ENCODE data around the gene CREM. TPM values are rescaled to one million over a fixed set of nuclear protein-coding genes. Genes with fewer than 3 reads are reported as not detected.
A peak's percentile ranks its signal among the peaks of the same experiment; 100 is the strongest.
"Not testable (repeated sequence)": the region's sequence is repeated elsewhere in the genome, so short reads cannot be mapped to it uniquely, and the experiment has no call there.

CREM gene
- total RNA-seq = 10 to 100 TPM; 41.0 to 41.4 TPM
- long read RNA-seq, partial matches to known transcripts = 1 of 32 reads
- long read RNA-seq, other reads (novel, unspliced or antisense) = 16 of 32 reads

DNA sequence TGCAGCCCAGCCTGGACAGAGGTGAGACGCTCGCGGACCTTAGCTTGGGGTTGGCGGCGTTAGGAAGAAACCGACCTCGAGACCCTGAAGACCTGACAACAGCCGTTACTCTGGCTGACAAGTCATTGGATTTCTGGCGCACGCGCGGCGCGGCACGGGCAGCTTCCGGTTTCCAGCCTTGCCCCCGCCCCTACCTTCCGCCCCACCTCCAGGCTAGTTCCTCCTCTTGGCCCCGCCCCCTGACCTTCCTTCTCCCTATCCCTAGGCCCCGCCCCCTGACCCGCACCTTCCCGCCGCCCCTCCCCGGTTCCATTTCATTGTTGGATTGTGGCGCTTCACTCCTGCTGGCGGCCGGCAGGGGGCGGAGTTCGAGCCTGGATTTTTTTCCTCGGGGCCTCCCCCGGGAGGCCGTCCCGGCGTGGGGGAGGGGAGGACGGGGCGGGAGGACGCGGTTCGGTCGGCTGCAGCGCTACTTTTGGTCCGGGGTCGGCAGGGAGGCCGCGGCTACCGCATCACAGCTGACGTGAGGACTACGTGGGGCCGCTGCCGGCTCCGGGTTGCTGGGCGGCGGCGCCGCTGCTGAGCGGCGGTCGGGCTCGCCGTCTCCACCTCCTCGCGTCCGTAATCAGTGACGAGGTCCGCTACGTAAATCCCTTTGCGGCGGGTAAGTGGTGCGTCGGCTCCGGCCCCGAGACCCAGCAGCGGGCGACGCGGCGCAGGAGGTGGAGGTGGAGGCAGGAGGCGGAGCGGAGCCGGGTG lies at the start of gene CREM:
Gene CREM, plus strand, starts transcription at position 317 of the 759 bp plus-strand sequence. CDS start 10,990 bp downstream, outside the sequence.
- ATAC-seq = peak; percentile 95 to 97
- DNase-seq = peak; percentile 100
- intact Hi-C loops (cut with DNase I) = loop anchor here in 1 of 2 donors (2.0 kb wide), 1 partner anchor 70 kb away; no protein-coding TSS in a partner anchor

DNA sequence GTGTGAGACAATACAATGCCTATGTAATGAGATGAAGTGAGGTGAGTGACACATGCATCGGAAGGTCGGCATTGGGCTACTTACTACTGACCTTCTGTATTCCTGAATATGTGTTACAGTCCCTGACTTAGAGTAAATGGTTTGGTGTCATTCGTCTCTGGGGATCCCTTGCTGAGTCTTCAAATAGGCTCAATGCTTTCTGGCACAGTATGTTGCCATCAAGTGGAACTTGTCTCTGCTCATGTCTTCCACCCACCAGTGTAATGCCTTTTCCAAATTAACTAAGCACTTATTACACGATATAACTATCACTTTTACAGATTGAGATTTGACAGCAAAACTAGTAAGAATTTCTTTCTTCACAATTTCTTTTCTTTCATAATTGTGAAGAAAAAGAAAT lies 47.4 kb upstream of the CREM start:
- DNase-seq (no peak), ATAC-seq (no peak)
- intact Hi-C loops (cut with DNase I) = no loop called here

DNA sequence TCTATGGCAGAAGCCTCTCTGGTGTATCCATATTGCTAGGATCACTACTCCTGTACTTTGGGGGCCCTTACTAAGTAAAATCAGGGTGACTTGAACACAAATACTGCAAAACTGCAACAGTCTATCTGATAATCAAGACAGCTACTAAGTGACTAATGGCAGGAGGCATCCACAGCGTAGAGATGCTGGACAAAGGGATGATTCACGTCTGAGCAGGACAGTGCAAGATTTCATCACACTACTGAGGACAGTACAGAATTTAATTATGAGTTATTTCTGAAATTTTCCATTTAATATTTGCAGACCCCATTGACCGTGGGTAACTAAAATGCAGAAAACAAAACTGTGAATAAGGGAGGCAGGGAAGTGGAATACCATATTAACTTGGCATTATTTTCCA lies 46.9 kb upstream of the CREM start:
- ATAC-seq (peak in 1 of 2 donors; percentile 72), DNase-seq (no peak)
- intact Hi-C loops (cut with DNase I) = no loop called here

DNA sequence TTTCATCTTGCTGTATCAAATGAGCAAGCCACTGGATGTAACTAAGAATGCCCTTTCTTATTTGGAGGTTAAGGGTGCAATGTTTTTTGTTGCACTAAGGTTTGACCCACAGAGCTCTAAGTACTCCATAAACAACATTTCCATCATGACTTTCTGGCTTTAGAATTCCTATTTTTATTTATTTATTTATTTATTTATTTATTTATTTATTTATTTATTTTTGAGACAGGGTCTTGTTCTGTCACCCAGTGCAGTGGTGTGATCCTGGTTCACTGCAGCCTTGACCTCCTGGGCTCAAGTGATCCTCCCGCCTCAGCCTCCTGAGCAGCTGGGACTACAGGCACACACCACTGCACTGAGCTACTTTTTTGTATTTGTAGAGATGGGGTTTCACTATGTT lies 46.4 kb upstream of the CREM start:
- ATAC-seq; intact Hi-C loops (cut with DNase I); DNase-seq: not testable (repeated sequence)

DNA sequence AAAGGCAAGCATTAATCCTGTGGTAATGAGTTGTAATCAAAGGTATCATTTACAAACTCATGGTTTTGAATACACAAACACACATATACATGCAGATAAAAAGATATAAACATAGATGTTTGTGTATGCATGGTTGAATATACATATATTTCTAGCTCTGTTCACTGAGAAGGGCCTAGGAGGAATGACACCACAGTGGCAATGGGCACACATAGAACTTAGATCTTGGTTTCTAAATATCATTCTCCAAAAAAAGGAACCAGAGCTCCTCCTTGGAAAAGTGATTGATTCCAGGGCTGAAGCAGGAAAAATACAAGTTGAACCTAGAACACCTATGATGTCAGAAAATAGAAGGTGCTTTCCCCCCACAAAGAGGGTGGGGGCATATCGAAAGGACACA lies 43.4 kb upstream of the CREM start:
- no peak for ATAC-seq
- intact Hi-C loops (cut with DNase I) = no loop called here
- no peak for DNase-seq

DNA sequence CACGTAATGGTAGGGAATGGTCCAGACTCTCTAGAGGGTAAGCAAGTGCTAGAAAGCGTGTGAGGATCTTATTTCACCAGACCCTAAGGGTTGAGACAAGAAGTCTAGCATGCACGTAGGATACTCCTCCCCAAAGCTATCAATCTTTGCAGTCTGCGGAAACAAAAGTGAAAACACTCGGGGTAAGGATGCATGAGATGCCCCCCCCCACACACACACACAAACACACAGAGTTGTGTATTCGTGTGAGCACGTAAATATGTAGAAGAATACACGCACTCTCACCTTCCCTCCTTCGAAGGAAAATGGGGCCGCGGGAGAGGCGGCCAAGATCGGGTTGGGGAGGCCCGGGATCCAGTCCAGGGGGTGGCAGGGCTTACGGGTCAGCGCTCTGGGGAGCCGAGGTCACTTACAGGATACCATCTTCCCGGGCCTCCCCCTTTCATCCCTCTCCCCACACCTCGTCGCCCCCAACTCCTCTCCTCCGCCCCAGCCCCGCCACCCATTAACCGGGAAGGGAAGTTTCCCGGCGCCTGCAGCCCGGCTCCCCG lies 37.0 kb upstream of the CREM start:
- ATAC-seq (peak; percentile 12 to 30), DNase-seq (no peak)
- intact Hi-C loops (cut with DNase I) = no loop called here

DNA sequence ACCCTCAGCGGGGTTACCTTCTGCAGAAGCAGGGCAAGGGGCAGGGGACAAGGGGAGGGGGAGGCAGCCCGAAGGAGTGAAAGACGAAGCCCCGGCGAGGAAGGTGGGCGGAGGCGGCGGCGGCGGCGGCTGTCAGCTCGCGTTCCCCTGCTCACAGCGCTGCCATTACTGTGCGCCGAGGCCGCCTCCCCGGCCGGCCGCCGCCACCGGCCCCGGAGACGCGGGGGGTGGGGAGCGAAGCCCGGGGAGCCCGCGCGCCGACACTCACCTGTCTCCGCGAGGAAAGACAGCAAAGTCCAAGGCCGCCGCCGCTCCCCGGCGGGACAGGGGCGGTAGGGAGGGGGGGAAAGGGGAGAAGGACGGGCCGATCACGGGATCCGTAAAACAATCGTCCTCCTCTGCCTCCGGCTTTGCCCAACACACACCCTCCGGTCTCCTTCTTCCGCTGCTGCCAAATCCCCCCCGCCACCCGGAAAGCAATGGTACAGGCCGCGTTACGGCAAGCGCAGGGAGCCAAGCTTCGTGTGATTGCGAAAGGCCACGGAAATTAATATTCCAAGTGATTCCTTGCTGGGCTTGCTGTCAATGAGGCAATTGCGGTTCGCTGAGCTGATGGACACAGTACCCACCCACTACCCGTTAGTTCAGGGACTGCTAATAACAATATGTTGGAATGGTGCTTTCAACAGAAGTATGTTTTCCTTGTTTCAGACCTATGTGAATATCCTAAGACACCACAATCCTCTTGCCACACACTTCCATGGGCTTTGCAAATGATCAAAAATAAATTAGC lies 36.3 kb upstream of the CREM start, which contains the start of gene CUL2:
Gene CUL2, minus strand, starts transcription at position 180 of the 793 bp plus-strand sequence. CDS start 19,024 bp downstream, outside the sequence.
- peak; percentile 98 for ATAC-seq
- peak; percentile 92 for DNase-seq
- intact Hi-C loops (cut with DNase I) = no loop called here

DNA sequence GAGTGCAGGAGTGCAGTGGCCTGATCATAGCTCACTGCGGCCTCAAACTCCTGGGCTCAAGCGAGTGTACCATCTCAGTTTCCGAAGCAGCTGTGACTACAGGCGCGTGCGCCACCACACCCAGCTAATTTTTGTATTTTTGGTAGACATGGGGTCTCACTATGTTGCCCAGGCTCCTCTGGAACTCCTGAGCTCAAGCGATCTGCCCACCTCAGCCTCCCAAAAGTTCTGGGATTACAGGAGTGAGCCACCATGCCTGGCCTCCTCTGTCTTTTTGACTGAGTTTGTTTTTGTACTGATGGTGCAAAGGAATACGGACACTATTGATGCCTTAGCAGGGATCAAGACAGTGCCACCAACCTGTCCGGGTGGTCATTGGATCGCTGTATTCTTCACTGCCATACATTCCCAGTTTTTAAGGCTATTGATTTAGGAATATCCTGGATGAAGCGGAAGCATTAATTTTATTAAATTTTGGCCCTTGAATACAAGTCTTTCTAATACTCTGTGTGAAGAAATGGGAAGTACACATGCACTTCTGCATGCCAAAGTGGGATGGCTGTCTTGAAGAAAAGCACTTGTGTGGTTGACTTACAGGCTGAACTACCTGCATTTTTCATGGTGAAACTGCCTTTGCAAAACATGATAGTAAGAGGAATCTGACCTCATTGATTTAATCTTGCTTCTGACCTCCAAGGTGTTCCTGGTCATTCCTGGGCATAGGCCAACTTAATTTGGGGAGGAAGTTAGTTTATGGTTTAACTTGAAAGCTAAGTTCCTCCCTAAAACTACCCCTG lies 34.5 kb upstream of the CREM start:
- ATAC-seq (no peak), DNase-seq (no peak)
- intact Hi-C loops (cut with DNase I) = no loop called here

DNA sequence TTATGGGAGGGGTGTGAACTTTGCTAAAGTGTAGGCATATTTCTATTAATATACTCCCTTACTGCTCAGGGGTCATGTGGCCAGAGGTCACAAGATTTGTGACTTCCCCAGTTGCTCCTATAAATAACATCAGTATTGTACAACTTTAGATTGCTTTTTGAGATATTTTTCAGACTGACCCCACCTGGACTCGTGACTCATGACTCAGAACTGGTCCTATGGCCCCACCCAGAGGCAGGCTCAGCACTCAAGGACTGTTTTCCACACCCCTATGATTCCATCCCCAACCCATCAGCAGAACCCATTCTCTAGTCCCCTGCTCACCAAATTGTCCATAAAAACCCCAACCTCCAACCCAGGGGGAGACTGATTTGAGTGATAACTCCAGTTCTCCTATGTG lies 33.8 kb upstream of the CREM start:
- ATAC-seq = no peak
- DNase-seq = no peak
- intact Hi-C loops (cut with DNase I) = no loop called here

DNA sequence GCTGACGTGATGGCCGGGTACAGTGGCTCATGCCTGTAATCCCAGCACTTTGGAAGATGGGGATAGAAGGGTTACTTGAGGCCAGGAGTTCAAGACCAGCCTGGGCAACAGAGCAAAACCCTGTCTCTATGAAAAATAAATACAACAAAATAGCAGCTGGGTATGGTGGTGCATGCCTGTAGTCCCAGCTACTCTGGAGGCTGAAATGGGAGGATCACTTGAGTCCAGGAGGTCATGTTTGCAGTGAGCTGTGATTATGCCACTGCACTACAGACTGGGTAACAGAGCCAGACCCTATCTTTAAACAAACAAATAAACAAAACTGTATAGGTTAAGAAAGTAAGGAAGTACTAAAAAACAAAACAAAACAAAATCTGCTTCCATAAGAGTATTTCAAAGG lies 30.3 kb upstream of the CREM start:
- intact Hi-C loops (cut with DNase I) = no loop called here
- no peak for DNase-seq
- ATAC-seq = no peak

DNA sequence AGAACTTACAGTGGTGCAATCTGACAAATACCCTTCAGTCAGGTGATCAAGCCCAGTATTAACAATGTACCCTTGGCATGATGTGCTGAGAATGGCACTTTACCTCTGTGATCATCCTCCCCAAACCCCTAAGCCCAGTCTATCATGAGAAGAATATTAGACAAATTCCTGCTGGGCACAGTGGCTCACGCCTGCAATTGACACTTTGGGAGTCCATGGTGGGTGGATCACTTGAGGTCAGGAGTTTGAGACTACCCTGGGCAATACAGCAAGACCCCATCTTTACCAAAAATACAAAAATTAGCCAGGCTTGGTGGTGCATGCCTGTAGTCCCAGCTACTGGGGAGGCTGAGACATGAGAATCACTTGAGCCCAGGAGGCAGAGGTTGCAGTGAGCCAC lies 29.1 kb upstream of the CREM start:
- intact Hi-C loops (cut with DNase I) = no loop called here
- no peak for ATAC-seq

DNA sequence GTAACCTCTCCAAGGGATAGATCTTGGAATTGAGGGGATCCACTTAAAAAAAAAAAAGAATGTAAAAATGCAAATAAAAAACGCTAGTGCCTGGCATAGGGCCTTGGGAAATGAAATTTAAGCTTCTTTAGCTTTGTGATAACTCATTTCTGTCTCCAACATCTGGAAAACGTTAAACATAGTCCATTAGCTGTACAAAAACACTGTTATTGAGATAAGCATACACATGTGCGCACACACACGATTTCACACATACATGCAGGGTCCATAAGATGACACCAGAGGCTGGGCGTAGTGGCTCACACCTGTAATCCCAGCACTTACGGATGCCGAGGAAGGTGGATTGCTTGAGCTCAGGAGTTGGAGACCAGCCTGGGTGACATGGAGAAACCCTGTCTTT lies 22.8 kb upstream of the CREM start:
- DNase-seq = no peak
- intact Hi-C loops (cut with DNase I) = no loop called here
- ATAC-seq = no peak

More for the DNA sequence above, 29.1 kb upstream of the CREM start:
- no peak for DNase-seq

DNA sequence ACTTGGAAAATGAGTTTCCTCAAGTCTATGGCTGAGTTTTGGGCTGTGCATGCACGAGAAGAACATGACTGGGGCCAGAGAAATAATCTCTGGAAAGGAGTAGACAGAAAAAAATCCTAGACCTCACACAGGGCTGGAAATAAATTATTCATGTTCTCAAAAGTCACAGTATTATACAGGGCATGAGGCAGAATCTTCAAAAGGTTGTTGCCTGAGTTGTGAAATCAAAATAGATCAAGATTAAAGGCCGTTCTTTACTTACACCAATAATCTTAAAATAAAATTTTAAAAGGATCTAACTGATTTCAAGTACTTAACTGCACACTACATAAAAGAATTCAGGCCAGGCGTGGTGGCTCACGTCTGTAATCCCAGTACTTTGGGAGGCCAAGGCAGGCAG lies 14.1 kb upstream of the CREM start:
- no peak for DNase-seq
- intact Hi-C loops (cut with DNase I) = no loop called here
- ATAC-seq = no peak

DNA sequence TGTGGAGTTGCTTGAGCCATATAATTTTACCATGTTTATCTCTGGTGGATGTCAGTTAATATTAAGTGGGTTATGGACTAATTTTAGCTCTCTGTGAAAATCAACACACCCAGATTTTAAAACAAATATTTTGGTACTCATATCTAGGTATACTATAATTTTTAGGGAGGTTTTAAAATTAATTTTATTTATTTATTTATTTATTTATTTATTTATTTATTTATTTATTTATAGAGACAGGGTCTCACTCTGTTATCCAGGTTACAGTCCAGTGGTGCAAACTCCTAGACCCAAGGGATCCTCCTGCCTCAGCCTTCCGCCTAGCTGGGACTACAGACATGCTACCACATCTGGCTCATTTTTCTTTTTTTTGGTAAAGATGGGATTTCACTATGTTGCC lies 7.3 kb upstream of the CREM start:
- intact Hi-C loops (cut with DNase I) = loop anchor here in 1 of 2 donors (5.0 kb wide), 1 partner anchor 98 kb away; no protein-coding TSS in a partner anchor
- no peak for DNase-seq
- ATAC-seq = no peak

DNA sequence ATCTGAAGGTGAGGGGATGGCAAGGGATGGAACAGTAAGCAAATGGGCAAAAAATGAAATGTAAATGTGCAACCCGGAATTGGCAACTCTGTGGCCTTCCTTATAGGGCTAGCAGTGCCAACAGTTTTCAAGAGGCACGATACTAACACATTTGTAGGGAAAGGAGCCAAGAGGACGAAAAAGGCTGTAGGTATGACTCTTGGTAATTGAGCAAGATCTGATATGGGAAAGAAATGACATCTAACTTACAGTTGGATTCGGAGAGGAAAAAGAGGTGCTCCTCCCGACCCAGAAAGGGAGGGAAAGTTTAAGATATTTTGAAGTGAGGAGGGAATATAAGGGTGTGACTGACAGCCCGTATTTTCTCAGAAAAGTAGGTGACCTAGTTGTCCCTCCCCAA lies 2.1 kb upstream of the CREM start:
- ATAC-seq (no peak), DNase-seq (no peak)
- intact Hi-C loops (cut with DNase I) = loop anchor here in 1 of 2 donors (5.0 kb wide), 1 partner anchor 73 kb away; no protein-coding TSS in a partner anchor

DNA sequence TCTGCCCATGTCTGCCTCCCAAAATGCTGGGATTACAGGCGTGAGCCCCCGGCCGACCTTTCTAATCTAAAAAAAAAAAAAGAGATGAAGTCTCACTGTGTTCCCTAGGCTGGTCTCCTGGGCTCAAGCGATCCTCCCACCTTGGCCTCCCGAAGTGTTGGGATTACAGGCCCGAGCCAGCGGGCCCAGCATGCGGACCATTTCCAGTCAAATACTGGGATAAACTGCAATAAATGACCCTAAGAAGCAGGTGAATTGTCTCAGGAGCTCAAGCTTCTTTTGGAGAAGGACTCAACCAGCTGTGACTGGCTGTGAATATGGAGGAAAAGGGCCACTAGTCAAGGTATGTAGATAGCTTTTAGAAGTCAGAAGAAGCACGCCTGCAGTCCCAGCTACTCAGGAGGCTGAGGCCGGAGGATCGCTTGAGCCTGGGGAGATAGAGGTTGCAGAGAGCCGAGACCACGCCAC lies 550 bp upstream of the CREM start:
- DNase-seq (no peak), ATAC-seq (no peak)
- intact Hi-C loops (cut with DNase I) = loop anchor here in 1 of 2 donors (2.0 kb wide), 1 partner anchor 71 kb away; no protein-coding TSS in a partner anchor

DNA sequence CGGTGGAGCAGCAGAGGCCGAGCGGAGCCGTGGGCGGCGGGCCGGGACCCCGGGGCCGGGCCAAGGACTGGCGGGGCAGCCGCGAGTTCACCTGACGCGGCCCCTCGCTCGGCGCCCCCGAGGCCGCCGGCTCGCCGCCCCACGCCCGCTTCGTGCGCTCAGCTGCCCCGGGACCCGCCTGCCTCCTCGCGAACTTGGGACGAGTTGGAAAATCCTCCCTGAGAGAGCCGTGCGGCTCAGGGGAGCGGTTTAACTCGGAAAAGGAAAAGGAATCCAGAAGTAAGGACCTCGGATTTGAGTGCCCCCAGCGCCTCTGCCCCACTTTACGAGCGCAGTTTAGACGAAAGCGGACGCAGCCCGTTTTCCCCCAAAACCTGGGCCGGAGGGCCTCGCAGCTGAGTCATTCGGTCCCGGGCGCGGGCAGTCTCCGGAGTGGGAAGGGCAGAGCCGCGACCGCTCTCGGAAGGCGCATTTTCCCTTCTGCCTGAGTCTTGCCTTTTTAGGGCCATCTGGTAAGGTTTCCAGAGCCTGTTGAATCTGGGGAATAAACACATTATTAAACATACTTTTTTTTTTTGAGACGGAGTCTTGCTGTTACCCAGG lies 744 bp downstream of the CREM start:
- DNase-seq = peak; percentile 71
- peak; percentile 20 to 36 for ATAC-seq
- intact Hi-C loops (cut with DNase I) = loop anchor here in 1 of 2 donors (2.0 kb wide), 1 partner anchor 69 kb away; no protein-coding TSS in a partner anchor

DNA sequence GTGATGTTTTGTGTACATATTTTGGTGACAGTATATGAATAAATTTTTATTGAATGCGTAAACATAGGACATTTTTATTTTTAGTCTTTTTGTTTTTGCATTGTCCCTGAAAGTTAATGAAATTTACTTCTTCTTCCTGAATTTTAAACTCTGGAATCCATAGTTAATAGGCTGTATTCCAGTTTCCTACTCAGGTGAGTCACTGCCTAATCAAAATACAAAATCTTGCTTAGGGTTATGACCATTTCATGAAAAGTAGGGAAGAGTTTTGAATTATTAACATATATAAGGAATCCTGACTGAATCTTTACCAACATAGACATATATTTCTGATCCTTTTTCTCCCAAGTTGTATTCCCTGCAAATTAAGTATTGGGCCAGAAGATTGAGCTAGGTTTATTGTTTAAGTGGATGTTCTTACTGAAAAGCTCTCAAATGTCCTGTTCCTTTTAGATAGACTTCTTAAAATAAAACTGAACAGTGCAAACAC lies 2.6 kb downstream of the CREM start:
- intact Hi-C loops (cut with DNase I) = no loop called here
- DNase-seq (no peak), ATAC-seq (no peak)
